Adrenal gland (tissue), 5 donors: ENCODE results near the gene PHOX2A.

Experiments used
- CTCF ChIP-seq, 6 experiments: fragments of 450-650 bp in 4 of 6; fragments of 200-600 bp in 2 of 6; sonication (generic) in 1 of 6; IDR thresholded peaks; 1 replicate in 5 of 6; 2 replicates in 1 of 6; pipeline versions ENCODE4 v1.5.1 to v1.8.0; 2016 to 2021; ENCODE audit warnings: antibody characterized with exemption in 6 of 6, mild to moderate bottlenecking in 2 of 6, moderate library complexity in 1 of 6
- POLR2A ChIP-seq, 2 donors: fragments of 450-650 bp; IDR thresholded peaks; one replicate each; pipeline ENCODE4 v1.6.1; 2017; ENCODE audit warnings: antibody characterized with exemption in 2 of 2, mild to moderate bottlenecking in 2 of 2, moderate library complexity in 1 of 2
- donor health status: DM: no; HTN: no; CAD: no.

- TF ChIP-seq CTCF (IDR thresholded peaks at IDR 0.05) (no peak), POLR2A (IDR thresholded peaks at IDR 0.05) (no peak)
These were observed 48.3 kb downstream of the PHOX2A start for GRCh38 chr11:72195518-72196270.
